ENCODE results near the gene ROR2. TPM values are rescaled to one million over a fixed set of nuclear protein-coding genes. Genes with fewer than 3 reads are reported as not detected.

Gene ROR2
- total RNA-seq, 4 donors from 2014 or later, result 0.19 to 1.7 (median 0.38) TPM

GRCh38 chr9:91818647-91819403 is 131.2 kb downstream of the ROR2 start:
- no peak for TF ChIP-seq CTCF (IDR thresholded peaks at IDR 0.05; ENCODE audit: low read depth)

- no peak for TF ChIP-seq CTCF (IDR thresholded peaks at IDR 0.05; ENCODE audit: low read depth)
These were observed 131.8 kb downstream of the ROR2 start for GRCh38 chr9:91818225-91818585.

- no peak for TF ChIP-seq CTCF (IDR thresholded peaks at IDR 0.05; ENCODE audit: low read depth)
These were observed 132.4 kb downstream of the ROR2 start for GRCh38 chr9:91817493-91818224.

DNA sequence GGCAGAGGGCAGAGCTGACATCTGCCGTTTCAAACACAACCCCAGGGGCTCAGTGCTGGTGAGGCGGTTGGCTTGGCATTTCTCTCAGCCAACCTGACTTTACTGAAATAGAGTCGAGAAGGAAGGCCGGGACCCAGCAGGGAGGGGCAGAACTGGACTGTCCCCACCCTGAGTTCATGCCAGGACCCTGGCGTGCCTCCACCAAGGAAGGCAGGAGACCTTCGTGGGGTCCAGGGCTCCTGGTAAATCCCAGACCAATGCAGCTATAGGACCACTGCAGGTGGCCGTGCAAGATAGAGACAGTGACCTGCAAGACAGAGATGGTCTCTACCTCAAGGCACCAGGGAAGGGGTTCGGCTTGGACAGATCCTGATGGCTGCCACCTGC is 132.9 kb downstream of the ROR2 start:
- no peak for TF ChIP-seq CTCF (IDR thresholded peaks at IDR 0.05; ENCODE audit: low read depth)

- no peak for TF ChIP-seq CTCF (IDR thresholded peaks at IDR 0.05; ENCODE audit: low read depth)
These were observed 133.7 kb downstream of the ROR2 start for GRCh38 chr9:91816356-91816755.

DNA sequence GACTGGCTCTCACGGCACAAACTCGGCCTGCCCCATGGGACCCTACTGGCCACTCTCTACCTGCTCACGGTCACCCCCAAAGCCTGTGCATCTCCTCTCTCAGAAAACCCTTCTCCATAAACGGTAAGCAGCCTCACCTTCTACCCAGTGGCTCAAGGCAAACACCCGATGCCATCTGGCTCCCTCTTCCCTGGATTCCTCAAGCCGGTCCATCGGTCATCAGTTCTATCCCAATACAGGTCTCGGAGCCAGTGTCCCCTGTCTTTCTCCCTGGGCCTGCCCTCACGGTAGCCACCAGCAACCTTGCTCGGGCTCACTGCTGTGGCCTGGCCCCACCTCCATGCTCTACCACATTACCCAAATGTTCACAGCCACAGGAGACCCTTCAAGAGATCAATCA is 134.1 kb downstream of the ROR2 start:
- no peak for TF ChIP-seq CTCF (IDR thresholded peaks at IDR 0.05; ENCODE audit: low read depth)

DNA sequence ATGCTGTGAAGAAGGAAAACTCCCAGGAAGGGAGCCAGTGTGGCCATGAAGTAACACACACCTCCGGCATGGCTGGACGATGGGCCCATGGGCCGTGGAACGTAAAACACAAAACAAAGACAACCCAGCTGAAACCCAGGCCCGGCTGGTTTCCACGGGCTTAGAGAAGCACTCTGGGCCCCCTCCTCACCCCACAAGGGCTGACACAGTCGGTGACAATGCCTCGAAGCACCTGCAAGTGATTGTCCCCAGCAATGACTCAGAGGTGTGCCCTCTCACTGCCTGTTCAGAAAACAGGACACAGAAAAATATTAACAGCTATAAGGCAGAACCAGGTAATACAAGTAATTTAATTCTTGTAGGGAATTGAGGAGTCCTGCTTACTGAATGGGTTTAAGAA is 135.3 kb downstream of the ROR2 start:
- TF ChIP-seq CTCF (IDR thresholded peaks at IDR 0.05; ENCODE audit: low read depth), result no peak
